Tibial nerve (tissue), 4 donors: ENCODE results near the gene P2RY8. TPM values are rescaled to one million over a fixed set of nuclear protein-coding genes. Genes with fewer than 3 reads are reported as not detected.
A peak's percentile ranks its signal among the peaks of the same experiment; 100 is the strongest.

ENCODE experiments used
- DNase-seq, 2 donors: peaks; one replicate each; pipeline ENCODE4 v3.0.0-alpha.2; 2019; ENCODE audit warnings: low spot score in 2 of 2
- H3K27ac ChIP-seq, 4 donors: fragments of 200-600 bp; sonication (generic) in 3 of 4; one replicate each; pipeline ENCODE4 v1.5.1; 2017 to 2019; ENCODE audit warnings: mild to moderate bottlenecking in 1 of 4
- H3K27me3 ChIP-seq, 2 donors: fragments of 200-600 bp; sonication (generic) in 1 of 2; one replicate each; pipeline versions ENCODE4 v1.5.1 to v1.6.0; 2017 to 2019
- H3K36me3 ChIP-seq, 3 donors: fragments of 200-600 bp; sonication (generic); one replicate each; pipeline ENCODE4 v1.5.1; 2018 to 2019
- H3K4me1 ChIP-seq, 4 donors: fragments of 200-600 bp; sonication (generic) in 3 of 4; one replicate each; pipeline ENCODE4 v1.5.1; 2017 to 2019
- H3K4me3 ChIP-seq, 4 donors: fragments of 200-600 bp; sonication (generic) in 3 of 4; one replicate each; pipeline ENCODE4 v1.5.1; 2017 to 2019; ENCODE audit warnings: mild to moderate bottlenecking in 1 of 4, moderate library complexity in 1 of 4
- H3K9me3 ChIP-seq, 4 donors: fragments of 200-600 bp; sonication (generic) in 3 of 4; one replicate each; pipeline ENCODE4 v1.5.1; 2017 to 2019
- EP300 ChIP-seq, 2 donors: sonication (generic); formaldehyde crosslinking; IDR thresholded peaks; one replicate each; pipeline ENCODE4 v1.6.1; 2017; ENCODE audit warnings: antibody characterized with exemption in 2 of 2, mild to moderate bottlenecking in 1 of 2
- POLR2A ChIP-seq, 2 donors: fragments of 450-650 bp; IDR thresholded peaks; one replicate each; pipeline ENCODE4 v1.6.1; 2017; ENCODE audit warnings: antibody characterized with exemption in 2 of 2, mild to moderate bottlenecking in 2 of 2, moderate library complexity in 2 of 2
- WGBS, 2 donors: methylation state at CpG; one replicate each; pipeline ENCODE4 v1.1.5; 2018; 5-methylcytosine and 5-hydroxymethylcytosine counted together
- total RNA-seq, 4 donors: library from RNA; depleted of rRNA; stranded (reverse); fragments of >200 nt; gene quantifications; one replicate each; pipeline ENCODE4 v1.1.0, GENCODE V29; 2016
- TF ChIP-seq, protein P1 (sequence below), 5 experiments: fragments of 200-600 bp in 3 of 5; fragments of 450-650 bp in 2 of 5; sonication (generic) in 3 of 5; IDR thresholded peaks; one replicate each; pipeline ENCODE4 v1.5.1; 2016 to 2019; ENCODE audit warnings: antibody characterized with exemption in 5 of 5, mild to moderate bottlenecking in 3 of 5, moderate library complexity in 2 of 5

Gene P2RY8
- total RNA-seq, 4 donors from 2014 or later: 0.84 to 2.8 (median 1.2) TPM

DNA sequence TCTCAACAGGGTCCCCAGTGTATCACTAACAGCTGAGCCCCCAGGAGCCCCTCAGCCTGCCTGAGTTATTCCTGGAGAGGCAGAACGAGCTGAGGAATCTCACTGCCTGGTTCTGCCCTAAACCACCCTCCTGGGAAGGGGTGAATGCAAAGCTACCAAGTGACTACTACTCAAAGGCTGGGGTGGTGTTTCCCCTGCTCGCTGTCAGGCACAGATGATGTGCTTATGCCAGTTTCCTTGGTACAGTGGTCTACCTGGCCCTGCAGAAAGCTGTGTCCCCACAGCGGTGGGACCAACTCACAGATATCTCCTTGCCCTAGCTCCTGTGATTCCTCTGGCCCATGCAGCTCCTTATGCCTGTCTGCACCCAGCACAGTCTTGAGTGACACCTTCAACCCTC is 48.8 kb downstream of the P2RY8 start:
- Histone ChIP-seq H3K27ac (no peak overlapping the region), H3K36me3 (no peaks in the 10 kb centered on the region), H3K27me3 (no peaks in the 10 kb centered on the region), H3K4me1 (no peaks in the 10 kb centered on the region), H3K9me3 (peaks cover 0 to 22% (median 0%) of the 10 kb centered on the region in 4 donors), H3K4me3 (no peak overlapping the region)
- 75 to 84% methylated on average over 3 of the region's 3 CpGs for WGBS, 2 donors
- no peak for DNase-seq
- TF ChIP-seq POLR2A (IDR thresholded peaks at IDR 0.05) (no peak), EP300 (IDR thresholded peaks at IDR 0.05) (no peak)
- TF ChIP-seq, protein P1, sequence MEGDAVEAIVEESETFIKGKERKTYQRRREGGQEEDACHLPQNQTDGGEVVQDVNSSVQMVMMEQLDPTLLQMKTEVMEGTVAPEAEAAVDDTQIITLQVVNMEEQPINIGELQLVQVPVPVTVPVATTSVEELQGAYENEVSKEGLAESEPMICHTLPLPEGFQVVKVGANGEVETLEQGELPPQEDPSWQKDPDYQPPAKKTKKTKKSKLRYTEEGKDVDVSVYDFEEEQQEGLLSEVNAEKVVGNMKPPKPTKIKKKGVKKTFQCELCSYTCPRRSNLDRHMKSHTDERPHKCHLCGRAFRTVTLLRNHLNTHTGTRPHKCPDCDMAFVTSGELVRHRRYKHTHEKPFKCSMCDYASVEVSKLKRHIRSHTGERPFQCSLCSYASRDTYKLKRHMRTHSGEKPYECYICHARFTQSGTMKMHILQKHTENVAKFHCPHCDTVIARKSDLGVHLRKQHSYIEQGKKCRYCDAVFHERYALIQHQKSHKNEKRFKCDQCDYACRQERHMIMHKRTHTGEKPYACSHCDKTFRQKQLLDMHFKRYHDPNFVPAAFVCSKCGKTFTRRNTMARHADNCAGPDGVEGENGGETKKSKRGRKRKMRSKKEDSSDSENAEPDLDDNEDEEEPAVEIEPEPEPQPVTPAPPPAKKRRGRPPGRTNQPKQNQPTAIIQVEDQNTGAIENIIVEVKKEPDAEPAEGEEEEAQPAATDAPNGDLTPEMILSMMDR (IDR thresholded peaks at IDR 0.05): no peak

DNA sequence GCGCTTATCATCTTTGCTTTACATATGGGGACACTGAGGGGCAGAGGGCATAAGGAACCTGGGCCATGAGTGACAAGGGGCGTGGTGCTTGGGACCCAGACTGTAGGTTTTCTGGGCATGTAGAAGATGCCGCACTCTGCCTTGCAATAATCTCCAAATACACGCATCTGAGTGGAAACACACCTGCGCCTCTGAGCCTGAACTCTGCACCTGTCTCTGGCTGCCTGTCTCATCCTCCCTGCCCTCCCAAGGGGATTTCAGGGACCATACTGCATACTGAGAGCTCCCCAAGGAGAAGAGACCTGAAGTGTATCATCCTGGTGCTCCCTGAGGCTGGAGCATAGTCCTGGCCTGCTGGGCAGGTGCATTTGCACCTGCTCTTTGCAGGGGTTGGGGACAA is 49.6 kb downstream of the P2RY8 start:
- no peak for DNase-seq
- no peak for TF ChIP-seq POLR2A (IDR thresholded peaks at IDR 0.05)
- TF ChIP-seq, protein P1 (IDR thresholded peaks at IDR 0.05): no peak
- TF ChIP-seq EP300 (IDR thresholded peaks at IDR 0.05): no peak
- Histone ChIP-seq H3K4me1 (no peaks in the 10 kb centered on the region), H3K4me3 (no peak overlapping the region), H3K9me3 (peaks cover 0 to 18% (median 0%) of the 10 kb centered on the region in 4 donors), H3K36me3 (no peaks in the 10 kb centered on the region), H3K27me3 (no peaks in the 10 kb centered on the region), H3K27ac (no peak overlapping the region)
- WGBS, 2 donors: 83 to 94% methylated on average over 5 of the region's 5 CpGs

DNA sequence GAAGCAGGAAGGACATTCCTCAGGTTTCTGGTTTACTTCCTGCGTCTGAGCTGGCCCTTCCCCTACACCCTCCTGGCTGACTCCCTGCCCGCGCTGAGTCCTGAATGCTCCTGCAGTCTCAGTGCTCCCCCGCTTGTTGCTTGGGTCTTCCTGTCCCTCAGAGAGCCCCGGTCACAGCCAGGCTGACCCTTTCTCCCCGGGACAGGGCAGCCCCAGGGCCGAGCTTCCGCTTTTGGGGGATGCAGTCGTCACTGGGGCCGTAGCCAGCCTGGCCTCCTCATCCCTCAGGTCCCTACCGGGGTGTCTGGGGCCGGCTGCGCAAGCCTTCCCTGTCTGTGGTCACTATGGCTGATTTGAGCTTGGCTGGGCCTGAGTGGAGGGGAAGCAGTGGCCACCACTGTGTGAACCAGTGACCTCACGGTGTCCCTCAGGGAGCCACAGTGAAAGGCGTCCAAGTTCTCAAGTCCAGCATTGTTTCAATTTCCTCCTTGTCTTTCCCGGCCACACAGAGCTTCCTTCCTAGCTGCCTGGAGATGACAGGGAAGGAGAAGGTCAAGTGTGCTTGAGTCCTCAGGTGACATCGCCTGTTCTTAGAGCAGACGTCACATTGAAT is 50.1 kb downstream of the P2RY8 start:
- TF ChIP-seq, protein P1 (IDR thresholded peaks at IDR 0.05): no peak
- no peak for TF ChIP-seq POLR2A (IDR thresholded peaks at IDR 0.05)
- peak in 1 of 2 donors; percentile 56 for TF ChIP-seq EP300 (IDR thresholded peaks at IDR 0.05)
- Histone ChIP-seq H3K9me3 (peaks cover 0 to 13% (median 0%) of the 10 kb centered on the region in 4 donors), H3K27me3 (no peaks in the 10 kb centered on the region), H3K4me3 (no peak overlapping the region), H3K27ac (peak overlapping the region in 1 of 4 donors; percentile 65), H3K36me3 (no peaks in the 10 kb centered on the region), H3K4me1 (no peaks in the 10 kb centered on the region)
- DNase-seq: no peak
- WGBS, 2 donors: 44 to 53% methylated on average over 18 of the region's 18 CpGs

DNA sequence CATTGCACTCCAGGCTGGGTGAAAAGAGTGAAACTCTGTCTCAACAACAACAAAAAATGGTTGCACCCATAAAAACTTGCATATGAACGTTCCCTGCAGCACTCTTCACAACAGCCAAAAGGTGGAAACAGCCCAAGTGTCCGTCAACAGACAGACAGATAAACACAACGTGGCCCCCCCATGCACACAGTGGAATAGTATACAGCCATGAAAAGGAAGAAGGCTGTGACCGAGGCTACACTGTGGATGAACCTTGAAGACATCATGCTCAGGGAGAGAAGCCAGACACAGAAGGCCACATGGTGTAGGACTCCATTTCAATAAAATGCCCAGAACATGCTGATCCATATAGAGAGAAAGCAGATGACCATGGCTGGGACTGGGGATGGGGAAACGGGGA is 50.8 kb downstream of the P2RY8 start:
- TF ChIP-seq, protein P1 (IDR thresholded peaks at IDR 0.05): no peak
- no peak for TF ChIP-seq POLR2A (IDR thresholded peaks at IDR 0.05)
- no peak for TF ChIP-seq EP300 (IDR thresholded peaks at IDR 0.05)
- DNase-seq: no peak
- no peaks in the 10 kb centered on the region for H3K36me3 ChIP-seq
- no peaks in the 10 kb centered on the region for H3K4me1 ChIP-seq
- WGBS, 2 donors: 80 to 89% methylated on average over 5 of the region's 5 CpGs
- H3K27me3 ChIP-seq: no peaks in the 10 kb centered on the region
- no peak overlapping the region for H3K4me3 ChIP-seq
- peaks cover 0 to 8% (median 0%) of the 10 kb centered on the region in 4 donors for H3K9me3 ChIP-seq
- H3K27ac ChIP-seq: peak overlapping the region in 1 of 4 donors; percentile 65

DNA sequence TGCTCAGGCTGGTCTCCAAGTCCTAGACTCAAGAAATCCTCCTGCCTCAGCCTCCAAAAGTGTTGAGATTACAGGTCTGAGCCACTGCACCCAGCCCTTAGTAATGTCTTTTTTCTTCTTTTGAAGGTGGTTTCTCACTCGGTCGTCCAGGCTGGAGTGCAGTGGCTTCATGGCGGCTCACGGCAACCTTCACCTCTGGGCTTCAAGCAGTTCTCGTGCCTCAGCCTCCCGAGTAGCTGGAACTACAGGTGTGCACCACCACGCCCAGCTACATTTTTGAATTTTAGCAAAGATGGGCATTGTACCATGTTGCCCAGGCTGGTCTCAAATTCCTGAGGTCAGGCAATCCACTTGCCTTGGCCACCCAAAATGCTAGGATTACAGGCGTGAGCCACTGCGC is 52.0 kb downstream of the P2RY8 start:
- no peaks in the 10 kb centered on the region for H3K4me1 ChIP-seq
- WGBS, 2 donors: 90 to 93% methylated on average over 9 of the region's 9 CpGs
- DNase-seq: no peak

More for the DNA sequence above, 52.0 kb downstream of the P2RY8 start:
- Histone ChIP-seq H3K27ac (no peak overlapping the region), H3K9me3 (peaks cover 0 to 19% (median under 1%) of the 10 kb centered on the region in 4 donors), H3K36me3 (no peaks in the 10 kb centered on the region), H3K27me3 (no peaks in the 10 kb centered on the region), H3K4me3 (no peak overlapping the region)
- no peak for TF ChIP-seq POLR2A (IDR thresholded peaks at IDR 0.05)
